RCC 7860 (cell line): Measurements from ENCODE around the gene MIB2.
"Not testable (repeated sequence)": the region's sequence is repeated elsewhere in the genome, so short reads cannot be mapped to it uniquely, and the experiment has no call there.

Experiments
- DNase-seq: peaks from one replicate; pipeline ENCODE4 v3.0.0-alpha.2; 2015; ENCODE audit warnings: low spot score
- FAIRE-seq: peaks from 2 replicates; lab custom pipeline; 2012; peaks lifted over from hg19 to GRCh38; lab: Jason Lieb, UNC

MIB2 gene

GRCh38 chr1:1646326-1646725, 31.0 kb downstream of the MIB2 start:
- DNase-seq, FAIRE-seq: not testable (repeated sequence)

DNA sequence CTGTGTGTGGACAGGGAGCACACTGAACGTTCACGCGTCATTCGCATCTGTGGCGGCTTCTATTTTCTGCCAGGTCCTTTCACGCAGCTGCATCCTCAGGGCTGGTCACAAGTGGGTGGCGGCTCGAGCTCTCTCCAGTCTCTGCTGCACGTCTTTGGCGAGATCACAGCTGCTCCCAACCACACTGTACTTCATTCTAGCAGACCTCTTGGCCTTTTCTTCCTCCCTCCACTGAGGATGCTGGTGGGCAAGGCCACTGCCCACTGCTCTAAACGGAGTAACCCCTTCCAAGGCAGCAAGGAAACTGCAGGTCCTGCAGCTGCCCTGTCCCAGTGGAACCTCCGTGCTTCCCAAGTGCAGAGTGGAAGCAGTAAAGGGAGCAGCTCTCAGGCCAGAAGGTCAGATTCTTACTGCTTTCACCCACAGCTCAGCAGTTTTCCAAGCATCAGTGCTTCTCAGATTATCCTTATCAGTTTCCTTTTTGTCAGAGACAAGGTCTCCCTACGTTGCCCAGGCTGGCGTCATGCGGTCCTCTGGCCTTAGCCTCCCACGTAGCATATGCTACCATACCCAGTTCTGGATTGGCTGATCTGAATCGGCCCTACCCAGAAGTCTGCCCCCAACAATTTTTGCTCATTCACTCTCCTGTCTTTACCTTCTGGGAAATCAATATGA, 32.4 kb downstream of the MIB2 start:
- FAIRE-seq, DNase-seq: not testable (repeated sequence)

DNA sequence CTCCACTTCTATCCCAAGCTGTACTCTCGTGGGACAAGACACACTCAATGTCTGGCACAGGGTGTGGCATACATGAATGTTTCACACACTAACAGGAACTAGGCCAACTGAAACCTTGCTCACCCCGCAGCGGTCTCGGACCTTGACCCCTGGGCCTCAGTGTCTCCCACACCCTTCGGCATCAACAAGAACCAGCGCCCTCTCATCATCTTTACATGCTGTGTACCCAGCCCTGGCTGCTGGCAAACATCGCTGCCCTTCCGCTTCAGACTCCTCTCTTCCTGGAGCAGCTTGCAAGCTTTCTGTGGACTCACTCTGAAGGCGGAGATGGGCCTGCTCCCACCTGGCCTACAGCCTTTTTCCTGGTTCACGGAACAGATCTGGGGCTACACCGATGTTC, 33.0 kb downstream of the MIB2 start:
- not testable (repeated sequence) for FAIRE-seq, DNase-seq

GRCh38 chr1:1658583-1659549, 43.6 kb downstream of the MIB2 start, which contains the start of gene CDK11B:
Gene CDK11B (minus strand): TSS chr1:1659004. CDS start chr1:1657485, 1,519 bp downstream.
- peak; percentile 89 for DNase-seq
- FAIRE-seq, result peak; percentile 84

- FAIRE-seq, DNase-seq: not testable (repeated sequence)
These were observed 47.1 kb downstream of the MIB2 start for GRCh38 chr1:1662392-1662791.

GRCh38 chr1:1662830-1663560, 47.7 kb downstream of the MIB2 start:
- not testable (repeated sequence) for FAIRE-seq

GRCh38 chr1:1664318-1664717, 49.0 kb downstream of the MIB2 start:
- not testable (repeated sequence) for DNase-seq, FAIRE-seq

More at GRCh38 chr1:1662830-1663560, 47.7 kb downstream of the MIB2 start:
- DNase-seq, result not testable (repeated sequence)

- no peak for FAIRE-seq
- DNase-seq, result no peak
These were observed 49.9 kb downstream of the MIB2 start for GRCh38 chr1:1664941-1665814.

DNA sequence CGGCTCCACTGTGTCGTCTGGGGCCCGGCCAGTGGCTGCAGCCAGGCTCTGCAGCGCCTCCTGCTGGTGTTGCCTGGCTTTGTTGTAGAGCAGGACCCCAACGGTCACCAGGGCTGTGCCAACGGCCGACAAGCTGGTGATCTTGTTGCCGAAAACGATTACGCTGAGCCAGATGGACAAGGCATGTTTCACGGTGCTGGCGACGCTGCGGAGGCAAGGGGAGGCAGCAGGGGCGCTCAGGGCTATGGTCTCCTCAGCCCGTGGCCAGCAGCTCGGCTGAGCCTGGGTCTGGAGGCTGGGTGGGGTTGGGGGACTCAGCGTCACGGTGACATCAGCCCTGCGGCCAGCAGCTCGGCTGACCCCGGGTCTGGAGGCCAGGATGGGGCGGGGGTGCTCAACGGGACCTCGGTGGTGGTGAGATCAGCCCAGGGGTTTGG, 50.5 kb downstream of the MIB2 start:
- FAIRE-seq (no peak), DNase-seq (no peak)

DNA sequence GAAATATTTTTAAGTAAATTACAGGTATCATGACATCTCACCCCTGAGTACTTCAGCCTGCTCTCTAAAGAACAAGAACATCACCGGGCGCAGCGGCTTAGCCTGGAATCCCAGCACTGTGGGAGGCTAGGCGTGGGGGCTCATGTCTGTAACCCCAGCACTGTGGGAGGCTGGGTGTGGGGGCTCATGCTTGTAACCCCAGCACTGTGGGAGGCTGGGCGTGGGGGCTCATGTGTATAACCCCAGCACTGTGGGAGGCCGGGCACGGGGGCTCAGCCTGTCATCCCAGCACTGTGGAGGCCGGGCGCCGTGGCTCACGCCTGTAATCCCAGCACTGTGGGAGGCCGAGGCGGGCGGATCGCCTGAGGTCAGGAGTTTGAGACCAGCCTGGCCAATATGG, 51.2 kb downstream of the MIB2 start:
- FAIRE-seq (no peak), DNase-seq (no peak)

- FAIRE-seq (no peak), DNase-seq (no peak)
These were observed 54.5 kb downstream of the MIB2 start for GRCh38 chr1:1669468-1670440.

- DNase-seq (no peak), FAIRE-seq (no peak)
These were observed 55.6 kb downstream of the MIB2 start for GRCh38 chr1:1670866-1671265.

- FAIRE-seq (no peak), DNase-seq (no peak)
These were observed 56.2 kb downstream of the MIB2 start for GRCh38 chr1:1671365-1672119.

DNA sequence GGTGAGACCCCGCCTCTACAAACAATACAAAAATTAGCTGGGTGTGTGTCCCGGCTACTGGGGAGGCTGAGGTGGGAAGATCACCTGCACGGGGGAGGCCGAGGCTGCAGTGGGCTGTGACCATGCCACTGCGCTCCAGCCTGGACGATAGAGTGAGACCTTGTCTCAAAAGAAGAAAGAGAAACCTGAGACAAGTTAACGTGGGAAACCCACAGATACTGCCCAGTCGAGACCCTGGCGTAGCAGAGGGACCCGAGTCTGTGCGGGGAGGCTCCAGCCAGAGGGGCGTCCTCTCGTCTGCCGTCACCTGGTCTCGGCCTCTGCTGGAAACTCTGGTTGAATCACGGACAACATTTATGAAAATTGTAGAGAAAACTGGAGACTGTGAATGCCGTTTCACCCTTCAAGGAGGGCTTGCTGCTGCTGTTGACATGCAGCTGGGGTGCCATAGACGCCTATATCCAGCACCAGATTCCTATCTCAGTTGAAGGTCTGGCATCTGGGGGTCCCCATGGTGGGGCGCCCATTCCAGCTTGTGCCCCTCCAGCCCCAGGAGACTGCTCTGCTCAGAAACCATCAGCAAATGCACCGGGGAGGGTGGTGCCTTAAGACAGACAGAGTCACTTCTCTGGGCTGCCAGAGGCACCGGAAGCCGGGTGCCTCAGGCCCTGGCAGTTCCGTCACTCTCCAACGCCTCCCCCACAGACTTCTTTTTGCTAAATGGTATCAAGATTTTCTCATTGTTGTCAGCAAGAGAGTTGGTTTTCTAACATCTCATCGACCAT, 57.1 kb downstream of the MIB2 start:
- FAIRE-seq (no peak), DNase-seq (no peak)

GRCh38 chr1:1674806-1675205, 59.5 kb downstream of the MIB2 start:
- not testable (repeated sequence) for FAIRE-seq, DNase-seq

- DNase-seq, FAIRE-seq: not testable (repeated sequence)
These were observed 59.9 kb downstream of the MIB2 start for GRCh38 chr1:1675218-1675617.

DNA sequence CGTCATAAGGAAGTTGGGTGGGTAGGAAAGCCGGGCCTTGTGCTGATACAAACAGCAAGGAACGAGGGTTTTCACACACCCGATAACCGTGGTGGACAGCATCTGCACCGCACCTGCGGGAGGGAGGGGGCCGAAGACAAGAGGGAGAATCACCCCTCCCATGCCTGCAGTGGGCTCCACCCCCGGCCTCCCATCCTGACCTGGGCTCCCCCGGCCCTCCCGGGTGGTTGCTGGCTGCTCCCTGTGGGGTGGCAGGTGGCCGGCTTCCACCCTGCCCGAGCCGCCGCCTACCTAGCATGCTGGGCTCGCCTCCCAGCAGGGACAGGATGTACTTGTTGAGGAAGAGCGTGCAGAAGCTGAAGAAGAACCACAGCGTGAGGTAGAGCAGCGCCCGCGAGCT, 60.8 kb downstream of the MIB2 start:
- FAIRE-seq, DNase-seq: not testable (repeated sequence)
